ENCODE data around the gene UMPS. TPM values are rescaled to one million over a fixed set of nuclear protein-coding genes. Genes with fewer than 3 reads are reported as not detected.
"Not testable (repeated sequence)": the region's sequence is repeated elsewhere in the genome, so short reads cannot be mapped to it uniquely, and the experiment has no call there.

Gene UMPS
- total RNA-seq, 1 experiment from 2014 or later, result 118 TPM

GRCh38 chr3:124787476-124788195 lies 57.4 kb downstream of the UMPS start:
- no peak for DNase-seq (ENCODE audit: low spot score)
- no TSS peak for BruUV-seq (replicated peaks)
- TF ChIP-seq, protein P1, sequence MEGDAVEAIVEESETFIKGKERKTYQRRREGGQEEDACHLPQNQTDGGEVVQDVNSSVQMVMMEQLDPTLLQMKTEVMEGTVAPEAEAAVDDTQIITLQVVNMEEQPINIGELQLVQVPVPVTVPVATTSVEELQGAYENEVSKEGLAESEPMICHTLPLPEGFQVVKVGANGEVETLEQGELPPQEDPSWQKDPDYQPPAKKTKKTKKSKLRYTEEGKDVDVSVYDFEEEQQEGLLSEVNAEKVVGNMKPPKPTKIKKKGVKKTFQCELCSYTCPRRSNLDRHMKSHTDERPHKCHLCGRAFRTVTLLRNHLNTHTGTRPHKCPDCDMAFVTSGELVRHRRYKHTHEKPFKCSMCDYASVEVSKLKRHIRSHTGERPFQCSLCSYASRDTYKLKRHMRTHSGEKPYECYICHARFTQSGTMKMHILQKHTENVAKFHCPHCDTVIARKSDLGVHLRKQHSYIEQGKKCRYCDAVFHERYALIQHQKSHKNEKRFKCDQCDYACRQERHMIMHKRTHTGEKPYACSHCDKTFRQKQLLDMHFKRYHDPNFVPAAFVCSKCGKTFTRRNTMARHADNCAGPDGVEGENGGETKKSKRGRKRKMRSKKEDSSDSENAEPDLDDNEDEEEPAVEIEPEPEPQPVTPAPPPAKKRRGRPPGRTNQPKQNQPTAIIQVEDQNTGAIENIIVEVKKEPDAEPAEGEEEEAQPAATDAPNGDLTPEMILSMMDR (conservative IDR thresholded peaks at IDR 0.05; ENCODE audit: low read depth, low read length), result no peak
- TF ChIP-seq EZH2 (IDR thresholded peaks at IDR 0.05; ENCODE audit: borderline replicate concordance, low read depth, low read length, poor library complexity, severe bottlenecking), result no peak
- peaks cover 1% of the 10 kb centered on the region for H3K36me3 ChIP-seq (ENCODE audit: insufficient read depth, low read length, poor library complexity, severe bottlenecking)
- intact Hi-C loops (cut with micrococcal nuclease; ENCODE audit: unreplicated experiment), result loop anchor here (2.0 kb wide), 1 partner anchor 113 kb away; no protein-coding TSS in a partner anchor
- no peak overlapping the region for H3K27ac ChIP-seq (ENCODE audit: low read depth, low read length, poor library complexity, severe bottlenecking)
- ChIA-PET POLR2A (ENCODE audit: low non-redundant PET) (interaction anchor here (0.6 kb wide), 1 partner anchor 41 kb away, joined by 5 read pairs; no protein-coding TSS in a partner anchor), CTCF (interaction anchor here (2.0 kb wide), 1 partner anchor 114 kb away, joined by 31 read pairs; no protein-coding TSS in a partner anchor)
- no peaks in the 10 kb centered on the region for H3K27me3 ChIP-seq (replicated peaks; ENCODE audit: insufficient read depth, low read depth, low read length, poor library complexity)
- no peak overlapping the region for H3K4me3 ChIP-seq (ENCODE audit: low read depth, low read length, poor library complexity, severe bottlenecking)
- H3K4me1 ChIP-seq (ENCODE audit: insufficient read depth, low read length, poor library complexity, severe bottlenecking), result peaks cover 16% of the 10 kb centered on the region
- no peaks in the 10 kb centered on the region for H3K9me3 ChIP-seq (ENCODE audit: low read depth, low read length, poor library complexity, severe bottlenecking)

DNA sequence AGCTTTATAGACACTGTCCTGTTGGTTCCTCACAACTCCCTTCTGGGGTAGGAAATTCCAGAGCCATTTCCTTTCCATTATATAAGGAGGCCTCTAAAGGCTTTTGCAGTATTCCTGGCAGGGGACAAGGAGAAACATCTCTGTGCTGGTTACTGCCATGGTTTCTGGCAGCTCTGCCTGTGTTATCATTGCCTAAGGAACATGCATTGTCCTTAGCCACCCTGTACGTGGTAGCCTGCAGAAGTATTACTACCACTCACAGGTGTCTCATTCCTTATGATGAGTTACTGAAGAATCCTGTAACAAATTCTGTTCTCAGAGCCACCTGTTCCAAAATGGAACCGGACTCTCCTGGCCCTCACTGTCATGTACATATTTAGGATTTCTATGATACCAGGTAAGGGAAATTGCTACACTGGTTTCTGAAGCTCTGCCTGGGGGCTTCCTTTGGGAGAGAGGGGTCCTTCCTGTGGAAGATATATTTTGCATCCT lies 58.0 kb downstream of the UMPS start:
- no peak for TF ChIP-seq EZH2 (IDR thresholded peaks at IDR 0.05; ENCODE audit: borderline replicate concordance, low read depth, low read length, poor library complexity, severe bottlenecking)
- TF ChIP-seq, protein P1 (conservative IDR thresholded peaks at IDR 0.05; ENCODE audit: low read depth, low read length), result no peak
- no peak overlapping the region for H3K27ac ChIP-seq (ENCODE audit: low read depth, low read length, poor library complexity, severe bottlenecking)
- DNase-seq (ENCODE audit: low spot score), result no peak
- CTCF ChIA-PET, result no interaction called here
- peaks cover 4% of the 10 kb centered on the region for H3K36me3 ChIP-seq (ENCODE audit: insufficient read depth, low read length, poor library complexity, severe bottlenecking)
- intact Hi-C loops (cut with micrococcal nuclease; ENCODE audit: unreplicated experiment), result no loop called here
- BruUV-seq (replicated peaks), result no TSS peak
- H3K4me3 ChIP-seq (ENCODE audit: low read depth, low read length, poor library complexity, severe bottlenecking), result no peak overlapping the region
- POLR2A ChIA-PET (ENCODE audit: low non-redundant PET), result no interaction called here
- no peaks in the 10 kb centered on the region for H3K27me3 ChIP-seq (replicated peaks; ENCODE audit: insufficient read depth, low read depth, low read length, poor library complexity)
- H3K4me1 ChIP-seq (ENCODE audit: insufficient read depth, low read length, poor library complexity, severe bottlenecking), result peaks cover 16% of the 10 kb centered on the region
- no peaks in the 10 kb centered on the region for H3K9me3 ChIP-seq (ENCODE audit: low read depth, low read length, poor library complexity, severe bottlenecking)

DNA sequence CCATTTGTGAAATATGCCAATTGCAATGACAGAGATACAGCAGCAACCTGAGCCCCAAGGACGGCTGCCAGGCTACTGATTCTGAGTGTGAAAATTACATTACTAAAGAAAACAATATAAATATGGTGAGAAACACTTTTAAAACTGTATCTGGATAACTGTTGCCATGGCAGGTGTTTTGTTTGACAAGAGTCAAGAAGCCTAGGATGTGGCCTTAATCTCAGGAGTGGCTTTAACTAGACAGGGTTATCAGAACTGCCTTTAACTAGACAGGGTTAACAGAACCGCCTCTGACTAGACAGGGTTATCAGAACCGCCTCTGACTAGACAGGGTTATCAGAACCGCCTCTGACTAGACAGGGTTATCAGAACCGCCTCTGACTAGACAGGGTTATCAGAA lies 58.9 kb downstream of the UMPS start:
- H3K4me3 ChIP-seq (ENCODE audit: low read depth, low read length, poor library complexity, severe bottlenecking); H3K27ac ChIP-seq (ENCODE audit: low read depth, low read length, poor library complexity, severe bottlenecking); H3K9me3 ChIP-seq (ENCODE audit: low read depth, low read length, poor library complexity, severe bottlenecking); POLR2A ChIA-PET (ENCODE audit: low non-redundant PET); H3K36me3 ChIP-seq (ENCODE audit: insufficient read depth, low read length, poor library complexity, severe bottlenecking); BruUV-seq (replicated peaks); CTCF ChIA-PET; DNase-seq (ENCODE audit: low spot score); H3K27me3 ChIP-seq (replicated peaks; ENCODE audit: insufficient read depth, low read depth, low read length, poor library complexity); intact Hi-C loops (cut with micrococcal nuclease; ENCODE audit: unreplicated experiment): not testable (repeated sequence)
- peaks cover 16% of the 10 kb centered on the region for H3K4me1 ChIP-seq (ENCODE audit: insufficient read depth, low read length, poor library complexity, severe bottlenecking)

DNA sequence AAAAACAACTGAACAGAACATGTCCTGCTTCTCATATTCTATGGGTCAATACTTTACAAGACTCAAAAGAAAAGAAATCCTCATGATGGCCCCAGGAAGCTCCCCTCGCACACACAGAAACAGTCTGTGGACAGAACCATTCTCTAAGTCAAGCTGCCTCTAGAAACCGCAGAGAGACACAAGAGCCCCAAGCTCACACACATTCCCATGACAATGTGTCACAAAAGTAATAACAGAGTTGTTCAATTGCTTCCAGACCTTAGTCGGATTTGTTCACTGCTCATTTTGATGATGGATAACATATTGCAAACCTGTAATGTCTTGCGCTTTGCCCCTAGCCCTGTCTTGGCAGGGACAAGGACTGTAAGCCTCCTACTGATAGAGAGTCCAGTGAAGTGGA lies 60.9 kb downstream of the UMPS start:
- no TSS peak for BruUV-seq (replicated peaks)
- no peak for DNase-seq (ENCODE audit: low spot score)
- intact Hi-C loops (cut with micrococcal nuclease; ENCODE audit: unreplicated experiment), result no loop called here

More for the DNA sequence above, 60.9 kb downstream of the UMPS start:
- no peak for TF ChIP-seq EZH2 (IDR thresholded peaks at IDR 0.05; ENCODE audit: borderline replicate concordance, low read depth, low read length, poor library complexity, severe bottlenecking)
- TF ChIP-seq, protein P1 (conservative IDR thresholded peaks at IDR 0.05; ENCODE audit: low read depth, low read length), result no peak
- Histone ChIP-seq H3K4me3 (ENCODE audit: low read depth, low read length, poor library complexity, severe bottlenecking) (no peak overlapping the region), H3K9me3 (ENCODE audit: low read depth, low read length, poor library complexity, severe bottlenecking) (no peaks in the 10 kb centered on the region), H3K36me3 (ENCODE audit: insufficient read depth, low read length, poor library complexity, severe bottlenecking) (peaks cover 4% of the 10 kb centered on the region), H3K27me3 (replicated peaks; ENCODE audit: insufficient read depth, low read depth, low read length, poor library complexity) (no peaks in the 10 kb centered on the region), H3K4me1 (ENCODE audit: insufficient read depth, low read length, poor library complexity, severe bottlenecking) (peaks cover 16% of the 10 kb centered on the region), H3K27ac (ENCODE audit: low read depth, low read length, poor library complexity, severe bottlenecking) (no peak overlapping the region)
- CTCF ChIA-PET, result no interaction called here
- POLR2A ChIA-PET (ENCODE audit: low non-redundant PET), result no interaction called here
